HG02642 (cell line): ENCODE data around the gene PLEKHM2.

Source experiments
- ATAC-seq: cut with Tn5 transposase; IDR thresholded peaks from one replicate; pipeline ENCODE4 v1.9.1; 2021; ENCODE audit warnings: mild to moderate bottlenecking; ENCODE audit not compliant: unreplicated experiment, poor library complexity

The PLEKHM2 gene

DNA sequence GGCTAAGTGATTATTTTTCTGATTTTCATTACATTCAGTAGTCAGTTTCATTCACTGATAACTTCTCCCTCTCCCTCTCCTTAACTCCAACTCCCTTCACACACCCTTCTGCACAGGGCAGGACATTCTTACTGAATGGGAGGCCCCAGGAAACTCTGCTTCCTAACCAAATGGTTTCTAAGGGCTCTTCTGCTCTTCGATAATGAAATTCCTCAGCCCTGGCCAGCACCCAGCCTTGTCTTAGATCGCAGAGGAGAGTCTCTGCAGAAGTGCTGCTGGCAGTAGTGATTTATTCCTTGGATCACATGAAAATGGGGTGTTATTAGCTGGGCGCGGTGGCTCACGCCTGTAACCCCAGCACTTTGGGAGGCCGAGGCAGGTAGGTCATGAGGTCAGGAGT, 16.4 kb downstream of the PLEKHM2 start:
- ATAC-seq, result no peak

DNA sequence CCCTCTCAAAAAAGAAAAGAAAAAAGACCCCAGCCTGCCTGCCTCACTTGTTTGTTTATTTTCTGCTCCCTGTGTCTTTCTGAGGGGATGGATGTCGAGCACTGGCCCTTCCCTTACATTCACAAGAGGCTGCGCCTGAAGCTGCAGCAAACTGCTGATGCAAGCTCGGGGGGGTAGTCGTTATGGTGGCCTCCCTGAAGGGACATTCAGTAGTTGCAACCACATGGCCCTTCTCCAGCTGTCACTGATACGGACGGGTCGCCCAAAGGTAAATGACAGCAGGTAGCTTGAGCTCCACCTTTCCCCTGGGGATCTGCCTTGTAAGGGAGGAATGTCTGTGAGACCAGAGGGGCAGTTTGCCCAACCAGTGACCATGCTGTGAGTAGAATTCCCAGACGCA, 17.7 kb downstream of the PLEKHM2 start:
- no peak for ATAC-seq

DNA sequence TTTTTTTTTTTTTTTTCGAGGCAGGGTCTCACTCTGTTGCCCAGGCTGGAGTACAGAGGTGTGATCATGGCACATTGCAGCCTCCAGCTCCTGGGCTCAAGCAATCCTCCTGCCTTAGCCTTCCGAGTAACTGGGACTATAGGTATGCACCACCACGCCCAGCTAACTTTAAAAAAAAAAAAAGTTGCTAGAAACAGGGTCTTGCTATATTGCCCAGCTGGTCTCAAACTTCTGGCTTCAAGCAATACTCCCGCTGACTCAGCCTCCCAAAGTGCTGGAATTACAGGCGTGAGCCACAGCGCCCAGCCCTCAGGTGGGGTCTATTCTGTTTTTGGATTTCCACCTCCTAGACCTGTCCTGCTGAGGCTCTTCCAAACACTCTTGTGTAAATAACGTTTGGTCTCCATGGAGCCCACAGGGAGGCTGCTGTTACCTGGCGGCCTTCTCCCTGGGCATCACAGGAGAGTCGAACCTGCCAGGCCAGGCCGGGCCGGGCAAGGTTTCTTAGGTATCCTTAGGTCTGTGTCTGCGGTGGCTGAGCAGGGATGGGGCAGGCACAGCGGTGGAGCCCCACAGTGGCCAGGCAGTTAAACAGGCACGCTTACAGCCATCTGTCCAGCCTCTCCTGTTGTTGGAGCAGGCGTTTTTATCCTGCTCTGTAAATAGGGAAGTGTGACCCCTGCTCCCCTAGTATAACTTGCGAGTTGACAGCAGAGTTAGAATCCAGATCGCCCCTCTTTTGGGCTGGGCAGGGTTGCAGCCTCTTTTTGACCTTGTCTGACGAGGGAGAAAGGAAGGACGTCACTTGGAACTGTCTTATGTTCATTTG, 18.8 kb downstream of the PLEKHM2 start:
- no peak for ATAC-seq

DNA sequence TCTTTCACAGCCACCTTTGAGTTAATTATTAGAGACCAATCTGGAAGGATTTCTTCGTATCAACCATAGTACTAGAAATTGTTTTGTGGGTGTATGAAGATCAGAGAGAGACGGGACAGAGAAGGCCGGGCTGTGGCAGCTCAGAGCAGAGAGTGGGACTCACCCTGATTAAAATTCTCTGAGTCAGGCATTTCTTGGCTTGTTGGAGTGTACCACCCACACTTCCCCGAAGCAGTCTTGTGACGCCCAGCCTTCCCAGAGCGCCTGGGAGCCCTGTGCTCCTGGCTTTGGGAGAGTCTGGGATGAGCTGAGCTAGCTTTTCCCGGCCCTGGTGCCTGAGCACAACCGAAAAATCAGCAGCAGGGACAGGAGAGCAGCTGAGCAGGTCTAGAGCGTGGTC, 19.4 kb downstream of the PLEKHM2 start:
- no peak for ATAC-seq

DNA sequence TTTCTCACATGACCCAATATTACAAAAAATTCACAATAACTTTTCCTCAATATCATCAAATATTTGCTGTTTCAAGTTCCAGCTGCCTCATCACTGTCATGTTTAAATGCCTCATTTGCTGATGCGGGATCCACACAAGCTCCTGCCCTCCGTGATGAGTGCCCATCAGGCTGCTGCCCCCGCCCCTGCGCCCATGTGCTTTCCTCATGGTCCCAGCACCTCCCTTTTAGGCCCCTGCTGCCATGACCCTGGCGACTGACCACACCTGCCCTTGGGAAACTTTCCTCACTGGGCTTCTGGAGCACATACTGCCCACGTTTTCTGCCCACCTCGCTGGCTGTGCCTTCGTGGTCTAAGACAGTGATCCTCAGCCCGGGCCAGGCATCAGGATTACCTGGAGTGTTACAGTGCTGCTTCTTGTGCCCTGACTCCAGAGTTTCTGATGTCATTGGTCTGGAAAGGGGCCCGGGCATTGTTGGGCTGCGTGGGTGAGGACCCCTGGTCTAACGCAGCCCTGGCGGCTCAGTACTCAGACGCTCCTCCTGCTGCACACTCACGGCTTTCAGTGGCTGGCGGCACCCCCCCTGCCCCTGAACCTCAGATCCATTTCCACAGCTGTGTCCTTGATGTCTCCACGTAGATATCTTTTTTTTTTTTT, 20.5 kb downstream of the PLEKHM2 start:
- no peak for ATAC-seq

DNA sequence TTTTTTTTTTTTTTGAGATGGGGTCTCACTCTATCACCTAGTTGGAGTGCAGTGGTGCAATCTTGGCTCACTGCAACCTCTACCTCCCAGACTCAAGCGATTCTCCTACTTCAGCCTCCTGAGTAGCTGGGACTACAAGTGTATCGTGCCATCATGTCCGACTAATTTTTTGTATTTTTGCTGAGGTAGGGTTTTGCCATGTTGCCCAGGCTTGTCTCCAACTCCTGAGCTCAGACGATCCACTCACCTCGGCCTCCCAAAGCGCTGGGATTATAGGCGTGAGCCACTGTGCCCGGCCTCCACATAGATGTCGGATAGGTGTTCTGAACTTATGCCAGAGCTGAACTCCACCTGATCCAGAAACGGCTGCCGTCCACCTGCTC, 21.1 kb downstream of the PLEKHM2 start:
- ATAC-seq, result no peak

DNA sequence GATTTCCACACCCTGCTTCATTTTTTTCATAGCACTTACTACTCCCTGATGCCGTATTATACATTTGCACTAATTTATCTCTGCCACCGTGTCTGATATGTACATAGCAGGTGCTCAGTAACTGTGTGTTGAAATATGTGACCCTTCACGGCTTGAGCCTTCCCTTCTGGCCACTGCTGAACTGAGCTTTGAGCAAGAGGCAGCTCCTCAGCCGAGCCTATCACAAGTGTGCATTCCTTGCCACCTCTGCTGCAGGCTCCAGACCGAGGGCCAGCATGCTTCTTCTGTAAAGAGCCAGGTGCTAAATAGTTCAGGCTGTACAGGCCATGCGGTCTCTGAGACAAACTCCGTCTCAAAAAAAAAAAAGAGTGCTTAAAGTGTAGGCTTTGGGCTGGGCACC, 22.6 kb downstream of the PLEKHM2 start:
- no peak for ATAC-seq

DNA sequence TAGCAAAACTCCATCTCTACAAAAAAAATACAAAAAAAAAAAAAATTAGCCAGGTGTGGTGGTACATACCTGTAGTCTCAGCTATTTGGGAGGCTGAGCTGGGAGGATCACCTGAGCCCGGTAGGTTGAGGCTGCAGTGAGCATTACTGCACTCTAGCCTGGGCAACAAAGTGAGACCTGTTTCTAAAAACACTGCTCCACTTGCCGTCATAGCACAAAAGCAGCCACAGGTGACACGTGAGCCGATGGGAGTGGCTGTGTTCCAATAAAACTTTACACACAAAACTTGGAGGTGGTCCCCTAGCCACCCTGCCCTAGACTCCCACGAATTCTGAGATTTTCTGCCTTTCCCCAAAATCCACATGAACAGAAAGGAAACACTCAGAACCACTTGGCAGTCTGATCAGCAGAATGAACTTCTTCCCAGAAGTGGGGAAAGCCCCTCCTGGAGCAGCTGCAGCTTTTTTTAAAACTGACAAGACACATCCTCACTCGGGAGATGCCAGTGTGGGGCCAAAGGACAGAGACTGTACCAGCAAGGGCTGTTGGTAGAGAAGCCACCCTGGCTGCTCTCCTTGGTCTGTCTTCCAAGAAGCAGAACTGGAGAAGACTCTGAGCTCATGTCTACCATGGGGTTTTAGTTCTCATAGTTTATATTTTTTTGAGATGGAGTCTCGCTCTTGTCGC, 23.3 kb downstream of the PLEKHM2 start:
- no peak for ATAC-seq

DNA sequence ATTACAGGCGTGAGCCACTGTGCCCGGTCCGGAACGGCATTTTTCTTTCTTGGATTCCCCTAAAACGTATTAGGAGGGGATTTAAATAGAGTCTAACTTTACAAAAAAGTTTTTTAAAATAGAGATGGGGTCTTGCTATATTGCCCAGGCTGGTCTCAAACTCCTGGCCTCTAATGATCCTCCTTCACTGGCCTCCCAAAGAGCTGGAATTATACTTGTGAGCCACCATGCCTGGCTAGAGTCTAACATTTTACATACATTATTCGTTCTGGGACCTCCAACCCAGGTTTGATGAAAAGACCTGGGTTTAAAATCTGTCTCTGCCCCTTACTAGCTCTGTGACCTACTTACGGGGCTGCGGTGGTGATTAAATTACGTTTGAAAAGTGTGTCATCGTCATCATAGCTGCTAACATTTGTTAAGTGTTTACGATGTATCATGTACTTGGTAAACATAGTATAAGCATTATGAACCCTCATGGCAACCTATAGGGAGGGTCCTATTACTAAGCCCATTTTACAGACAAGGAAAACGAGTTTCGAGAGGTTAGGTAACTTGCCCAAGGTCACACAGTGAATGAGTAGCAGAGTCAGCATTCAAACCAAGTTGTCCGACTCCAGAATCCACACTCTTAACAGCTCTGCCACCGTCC, 24.5 kb downstream of the PLEKHM2 start:
- ATAC-seq, result no peak

DNA sequence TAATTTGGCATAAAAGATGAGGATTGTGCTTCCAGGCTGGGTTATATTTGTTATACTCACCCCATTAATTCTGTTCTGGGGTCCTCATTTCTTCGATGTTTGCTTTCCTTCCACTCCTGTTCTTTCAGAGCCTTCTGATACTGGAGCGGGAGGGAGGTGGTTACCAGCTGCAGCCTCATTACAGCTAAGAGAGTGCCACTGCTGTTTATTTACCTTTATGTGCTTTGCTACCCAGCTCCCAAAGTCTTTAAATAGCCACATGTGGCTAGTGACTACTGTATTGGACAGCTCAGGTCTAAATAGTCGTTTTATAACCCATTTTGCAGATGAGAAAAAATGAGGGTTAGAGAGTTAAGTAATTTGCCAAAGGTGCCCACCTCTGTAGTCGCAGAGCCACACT, 25.1 kb downstream of the PLEKHM2 start:
- no peak for ATAC-seq

DNA sequence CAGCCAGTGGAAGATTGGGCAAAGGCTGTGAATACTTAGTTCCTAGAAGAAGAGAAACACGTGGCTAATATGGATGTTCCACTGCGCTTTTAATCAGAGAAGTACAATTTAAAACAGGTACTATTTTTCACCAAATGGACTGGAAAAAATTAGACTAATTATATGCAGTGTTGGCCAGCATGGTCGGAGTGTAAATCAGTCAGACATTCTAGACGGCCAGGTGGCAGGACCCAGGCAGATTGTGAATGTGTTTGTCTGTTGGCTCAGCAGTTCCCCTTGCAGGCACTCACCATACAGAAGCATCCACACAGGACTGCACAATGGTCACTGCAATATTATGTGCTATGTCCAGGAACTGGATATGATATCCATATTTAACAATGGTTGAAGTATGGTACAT, 28.0 kb downstream of the PLEKHM2 start:
- ATAC-seq, result no peak

DNA sequence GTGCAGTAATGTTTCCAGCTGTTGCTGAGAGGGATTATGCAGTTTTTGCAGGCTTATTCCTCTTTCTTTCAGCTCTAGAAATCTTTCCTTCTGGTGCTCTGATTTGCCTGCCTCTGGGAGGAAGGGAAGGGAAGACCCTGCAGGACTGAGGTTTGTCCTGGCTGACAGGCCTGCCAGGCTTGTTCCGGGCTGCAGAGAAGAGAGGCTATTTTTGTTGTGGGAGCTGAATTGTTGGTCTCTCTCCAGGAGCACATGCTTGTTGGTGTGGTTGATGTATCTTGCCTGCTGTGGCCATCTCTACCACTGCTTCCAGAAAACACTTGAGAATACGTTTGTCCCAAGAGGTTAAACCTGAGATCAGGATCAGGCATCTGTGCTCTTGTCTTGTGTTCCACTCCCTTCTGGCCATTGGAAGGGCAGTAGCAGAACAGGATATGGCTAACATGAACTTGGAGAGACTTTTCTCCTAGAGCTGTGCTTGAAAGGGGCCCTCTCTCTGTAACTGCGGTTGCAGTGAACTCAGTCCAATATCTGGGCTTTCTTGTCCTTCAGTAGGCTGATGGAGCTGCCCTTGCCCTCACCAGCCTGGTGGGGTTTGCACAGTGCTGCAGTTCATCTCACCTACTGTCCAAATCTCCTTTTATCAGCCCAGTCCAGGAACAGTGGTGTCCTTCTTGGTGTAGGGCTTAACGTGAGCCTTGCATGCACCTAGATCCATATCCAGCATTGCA, 30.5 kb downstream of the PLEKHM2 start:
- ATAC-seq, result no peak

DNA sequence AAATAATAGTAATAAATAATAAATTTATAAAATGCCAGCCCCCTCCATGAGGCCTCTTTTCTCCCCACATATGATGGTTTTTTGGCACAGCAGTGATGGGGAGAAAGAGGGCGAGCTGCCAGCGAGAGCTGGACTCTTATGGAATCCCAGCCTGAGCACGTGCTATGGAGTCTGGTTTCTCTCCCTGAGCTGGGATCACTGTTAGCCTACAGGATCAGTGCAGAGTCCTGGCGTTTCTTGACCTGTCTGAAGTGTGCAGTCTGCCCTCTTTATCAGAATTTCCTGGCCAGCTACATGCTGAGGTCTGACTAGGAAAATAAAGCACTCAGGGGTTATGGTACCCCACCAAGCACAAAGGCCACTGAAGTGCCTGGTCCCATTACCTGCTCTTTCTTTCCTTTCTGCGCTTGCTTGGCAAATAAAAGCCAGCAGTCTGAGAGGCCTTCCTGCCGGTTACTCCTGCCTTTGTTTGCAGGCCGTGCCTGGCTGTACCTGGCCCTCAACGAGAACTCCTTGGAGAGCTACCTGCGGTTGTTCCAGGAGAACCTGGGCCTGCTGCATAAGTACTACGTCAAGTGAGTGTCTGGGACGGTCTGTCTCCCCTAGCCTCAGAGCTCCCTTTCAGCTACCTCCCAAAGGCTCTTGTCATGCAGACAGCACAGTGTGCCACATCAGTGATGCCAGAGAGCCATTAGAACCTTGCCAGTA, 33.5 kb downstream of the PLEKHM2 start:
- ATAC-seq, result no peak

DNA sequence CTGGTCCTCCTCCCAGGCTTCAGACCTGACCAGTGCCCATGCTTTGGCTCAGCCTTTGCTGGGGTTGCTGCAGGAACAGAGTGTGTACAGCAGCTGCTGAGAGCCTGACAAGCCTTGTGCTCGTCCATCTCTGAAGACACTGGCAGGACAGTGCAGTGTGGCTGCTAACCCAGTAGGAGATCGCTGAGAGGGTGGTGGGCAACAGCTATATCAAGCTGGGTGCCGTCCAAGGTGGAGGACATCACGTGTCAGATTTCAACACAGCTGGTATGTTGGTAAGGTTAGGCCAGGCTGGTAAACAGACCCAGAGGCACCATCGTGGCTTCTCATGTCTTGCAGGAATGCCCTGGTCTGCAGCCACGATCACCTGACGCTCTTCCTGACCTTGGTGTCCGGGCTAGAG, 34.1 kb downstream of the PLEKHM2 start:
- ATAC-seq, result no peak

DNA sequence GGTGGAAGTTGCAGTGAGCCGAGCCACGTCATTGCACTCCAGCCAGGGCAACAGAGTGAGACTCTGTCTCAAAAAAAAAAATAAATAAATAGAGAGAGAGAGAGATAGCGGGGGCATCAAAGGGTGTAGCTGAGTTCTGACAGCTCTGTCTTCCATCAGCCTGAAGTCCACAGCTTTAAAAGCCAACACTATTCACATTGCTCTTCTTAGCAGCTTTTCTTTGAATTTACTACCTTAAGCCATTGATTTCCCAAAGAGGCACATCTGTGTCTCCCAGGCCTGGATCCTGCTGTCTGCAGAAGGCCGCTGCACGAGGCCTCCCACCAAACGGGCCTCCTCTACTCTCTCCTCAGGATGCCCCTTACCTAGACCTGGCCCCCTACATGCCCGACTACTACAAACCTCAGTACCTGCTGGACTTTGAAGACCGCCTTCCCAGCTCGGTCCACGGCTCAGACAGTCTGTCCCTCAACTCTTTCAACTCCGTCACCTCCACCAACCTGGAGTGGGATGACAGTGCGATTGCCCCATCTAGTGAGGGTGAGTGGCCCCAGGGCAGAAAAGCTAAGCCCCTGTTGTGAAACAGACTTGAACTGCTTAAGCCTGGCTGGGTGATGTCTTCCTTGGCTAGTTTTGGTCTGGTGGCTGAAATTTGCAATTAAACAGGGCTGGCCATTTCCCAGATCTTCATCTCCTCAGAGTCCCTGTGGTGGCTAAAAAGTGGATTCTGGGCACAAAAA, 35.4 kb downstream of the PLEKHM2 start:
- no peak for ATAC-seq

DNA sequence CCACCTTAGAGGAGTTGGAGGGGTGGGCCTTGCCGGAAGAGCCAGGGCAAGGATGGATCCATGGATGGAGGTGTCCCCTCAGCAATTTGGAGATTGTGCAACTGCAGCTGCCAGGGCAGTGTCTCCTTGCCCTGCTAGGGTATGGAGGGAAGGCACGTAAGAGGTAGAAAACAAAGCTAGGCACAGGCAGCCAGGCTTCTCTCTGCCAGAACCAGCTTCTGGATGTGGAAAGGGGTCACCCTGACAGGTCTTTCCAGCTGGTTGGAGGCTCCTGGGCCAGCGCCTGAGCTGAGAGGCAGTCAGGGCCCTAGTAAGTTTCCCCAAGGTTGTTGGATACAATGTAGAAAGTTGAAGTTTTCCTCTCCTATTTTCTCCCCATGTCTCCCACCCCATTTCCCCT, 36.7 kb downstream of the PLEKHM2 start:
- no peak for ATAC-seq

DNA sequence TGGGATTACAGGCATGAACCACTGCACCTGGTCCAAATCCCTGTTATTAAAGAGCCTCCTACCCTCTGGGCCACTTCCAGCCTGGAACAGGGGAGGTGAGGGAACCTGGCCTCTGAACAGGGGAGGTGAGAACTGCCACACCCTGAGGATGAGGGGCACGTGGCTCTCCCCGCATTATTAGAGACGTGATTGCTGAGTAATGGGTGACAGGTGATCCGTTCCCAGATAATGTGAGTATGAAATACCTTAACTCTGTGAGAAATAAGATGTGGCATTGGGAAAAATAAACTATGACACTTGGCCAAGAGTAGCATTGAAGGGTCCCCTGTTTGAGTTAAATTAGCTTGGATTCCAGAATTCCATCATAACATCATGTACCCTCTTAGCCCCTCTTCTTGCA, 38.3 kb downstream of the PLEKHM2 start:
- ATAC-seq, result no peak

DNA sequence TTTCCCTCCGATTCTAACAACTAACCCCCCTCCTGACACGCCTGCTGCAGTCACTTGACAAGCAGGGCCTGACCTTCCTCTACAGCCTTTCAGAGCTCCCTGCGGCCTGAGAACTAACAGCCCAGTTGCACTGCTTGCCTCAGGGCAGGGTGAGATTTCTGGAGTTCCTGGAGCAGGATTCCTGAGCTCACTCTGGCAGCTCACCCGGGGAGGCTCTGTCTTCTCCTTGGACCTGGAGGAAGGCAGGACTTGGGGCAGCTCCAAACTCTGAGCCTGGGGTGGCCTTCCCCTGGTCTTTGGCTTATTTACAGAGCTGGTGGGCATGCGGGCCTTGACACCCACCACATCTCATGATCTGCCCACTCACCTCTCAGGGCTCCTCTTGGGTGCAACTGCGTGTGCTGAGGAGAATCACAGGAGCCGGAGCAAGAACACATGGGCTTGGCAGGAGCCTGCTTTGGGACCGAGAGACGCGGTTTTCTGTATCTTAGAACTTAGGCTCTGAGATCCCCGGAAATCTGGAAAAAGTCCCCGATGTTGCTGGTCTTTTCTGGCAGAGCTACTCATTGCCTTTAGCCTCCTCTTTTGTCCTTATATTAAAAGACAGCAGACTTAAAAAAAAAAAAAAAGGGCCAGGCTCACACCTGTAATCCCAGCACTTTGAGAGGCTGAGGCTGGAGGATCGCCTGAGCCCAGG, 38.9 kb downstream of the PLEKHM2 start:
- ATAC-seq, result no peak
